NCI-H82 treated with DMSO at 0.1 percent for 48 hours (cell line): ENCODE measurements around the gene C17orf113.
A peak's percentile ranks its signal among the peaks of the same experiment; 100 is the strongest.
"Not testable (repeated sequence)": the region's sequence is repeated elsewhere in the genome, so short reads cannot be mapped to it uniquely, and the experiment has no call there.

ENCODE experiments used
- DNase-seq: peaks from one replicate; lab custom pipeline; 2025; ENCODE audit not compliant: unreplicated experiment; lab: John Stamatoyannopoulos, UW

C17orf113 gene

DNA sequence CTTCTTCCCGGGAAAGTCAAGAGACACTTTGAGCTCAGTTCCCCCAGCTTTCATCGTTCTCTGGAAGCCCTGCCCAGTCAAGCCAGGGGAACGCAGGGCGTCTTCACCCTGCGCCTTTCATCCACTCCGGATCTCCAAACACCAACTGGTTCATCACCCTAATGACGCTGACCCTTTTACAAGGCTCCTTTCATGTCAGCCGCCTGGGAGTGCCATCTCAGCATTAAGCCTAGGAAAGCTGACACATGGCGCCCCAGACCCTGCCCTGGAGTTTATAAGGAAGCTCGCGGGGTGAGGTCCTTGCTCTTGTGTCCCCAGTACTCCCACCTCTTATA is 32.6 kb downstream of the C17orf113 start:
- no peak for DNase-seq

DNA sequence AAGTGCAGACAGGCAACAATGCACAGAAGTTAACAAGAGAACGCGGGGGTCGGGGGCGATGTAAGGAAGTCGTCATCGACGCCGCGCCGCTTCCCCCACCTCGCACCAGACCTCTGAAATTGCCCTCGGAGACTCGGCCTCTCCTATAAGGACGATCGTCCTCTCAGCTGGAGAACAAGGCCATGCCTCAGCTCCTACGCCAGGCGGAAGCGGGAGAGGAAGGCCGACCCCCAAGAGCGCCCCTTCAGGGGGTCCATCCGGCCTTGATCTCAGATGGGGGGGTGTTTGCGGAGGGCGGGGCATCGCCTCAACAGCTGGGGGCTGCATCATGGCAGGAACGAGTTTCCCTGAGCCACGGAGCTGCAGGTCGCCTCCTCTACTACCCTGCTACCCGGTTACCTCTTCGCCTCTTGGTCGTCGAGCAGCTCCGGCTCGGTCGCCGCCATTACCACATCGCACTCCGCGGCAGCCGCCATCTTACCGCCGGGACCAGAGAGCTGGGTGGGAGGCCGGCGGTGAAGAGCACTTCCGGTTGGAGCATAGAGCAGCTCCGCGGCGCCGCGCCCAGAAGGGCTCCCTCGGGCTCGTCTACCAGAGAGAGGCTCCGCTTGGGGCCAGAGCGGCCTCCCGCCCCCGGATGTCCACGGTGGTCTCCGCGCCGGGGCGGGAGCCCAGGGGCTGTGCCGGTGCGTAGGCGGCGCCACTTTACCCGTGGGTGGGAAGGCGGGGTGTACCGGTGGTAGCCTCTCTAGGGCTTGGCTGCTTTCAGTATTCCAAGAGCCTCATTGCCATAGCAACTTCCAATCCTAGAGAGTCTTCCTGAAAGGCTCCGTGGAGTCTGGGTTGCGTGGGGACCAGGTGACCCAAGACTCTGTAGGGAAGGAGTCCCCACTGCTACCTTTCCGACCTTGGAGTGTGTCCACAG is 33.2 kb downstream of the C17orf113 start, which contains the start of gene DNAJC7:
Gene DNAJC7 (minus strand): TSS at position 499 of the 925 bp plus-strand sequence. CDS start 23 bp downstream, at position 476.
- peak; percentile 76 for DNase-seq

DNA sequence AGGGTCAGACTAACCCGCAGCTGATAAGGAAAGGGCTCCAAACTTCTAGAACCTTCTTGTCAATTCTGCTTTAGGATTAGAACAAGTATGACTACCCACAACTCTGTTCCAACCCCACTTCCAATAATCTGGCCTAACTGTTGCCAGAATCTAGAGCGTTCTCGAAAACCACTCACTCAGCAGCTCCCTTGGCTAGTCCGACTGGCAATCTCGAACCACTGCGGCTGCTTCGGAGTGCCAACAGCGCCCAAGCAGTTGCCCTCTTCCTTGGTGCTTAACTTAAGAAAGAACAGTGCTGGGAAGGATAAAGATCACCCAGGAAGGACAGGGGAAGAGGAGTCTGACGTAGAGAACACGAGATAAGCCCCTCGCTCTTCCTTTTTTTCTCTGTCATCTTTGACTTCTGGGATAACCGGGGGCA is 34.0 kb downstream of the C17orf113 start:
- no peak for DNase-seq

DNA sequence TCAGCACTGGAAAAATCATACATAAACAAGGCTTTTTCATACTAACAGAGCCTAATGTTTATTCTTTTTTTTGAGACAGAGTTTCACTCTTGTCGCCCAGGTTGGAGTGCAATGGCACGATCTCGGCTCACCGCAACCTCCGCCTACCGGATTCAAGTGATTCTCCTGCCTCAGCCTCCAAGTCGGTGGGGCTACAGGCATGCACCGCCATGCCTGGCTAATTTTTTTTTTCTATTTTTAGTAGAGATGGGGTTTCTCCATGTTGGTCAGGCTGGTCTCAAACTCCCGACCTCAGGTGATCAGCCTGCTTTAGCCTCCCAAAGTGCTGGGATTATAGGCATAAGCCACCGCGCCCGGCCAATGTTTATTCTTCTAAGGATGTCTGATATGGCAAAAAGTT is 36.7 kb downstream of the C17orf113 start:
- not testable (repeated sequence) for DNase-seq

DNA sequence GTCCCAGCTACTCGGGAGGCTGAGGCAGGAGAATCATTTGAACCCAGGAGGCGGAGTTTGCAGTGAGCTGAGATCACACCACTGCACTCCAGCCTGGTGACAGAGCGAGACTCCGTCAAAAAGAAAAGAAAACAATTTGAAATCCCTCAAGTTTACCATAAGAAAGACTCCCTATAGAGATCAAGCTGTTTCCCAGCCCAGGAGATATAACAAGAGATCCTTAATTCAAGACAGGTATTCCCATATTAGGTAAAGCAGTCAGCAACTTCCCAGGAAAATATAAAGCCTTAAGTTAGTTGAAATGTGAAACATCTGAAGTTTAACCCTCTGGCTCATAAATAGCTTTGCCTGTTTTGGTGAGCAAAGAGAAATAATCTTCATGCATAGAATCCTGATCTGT is 38.0 kb downstream of the C17orf113 start:
- not testable (repeated sequence) for DNase-seq

DNA sequence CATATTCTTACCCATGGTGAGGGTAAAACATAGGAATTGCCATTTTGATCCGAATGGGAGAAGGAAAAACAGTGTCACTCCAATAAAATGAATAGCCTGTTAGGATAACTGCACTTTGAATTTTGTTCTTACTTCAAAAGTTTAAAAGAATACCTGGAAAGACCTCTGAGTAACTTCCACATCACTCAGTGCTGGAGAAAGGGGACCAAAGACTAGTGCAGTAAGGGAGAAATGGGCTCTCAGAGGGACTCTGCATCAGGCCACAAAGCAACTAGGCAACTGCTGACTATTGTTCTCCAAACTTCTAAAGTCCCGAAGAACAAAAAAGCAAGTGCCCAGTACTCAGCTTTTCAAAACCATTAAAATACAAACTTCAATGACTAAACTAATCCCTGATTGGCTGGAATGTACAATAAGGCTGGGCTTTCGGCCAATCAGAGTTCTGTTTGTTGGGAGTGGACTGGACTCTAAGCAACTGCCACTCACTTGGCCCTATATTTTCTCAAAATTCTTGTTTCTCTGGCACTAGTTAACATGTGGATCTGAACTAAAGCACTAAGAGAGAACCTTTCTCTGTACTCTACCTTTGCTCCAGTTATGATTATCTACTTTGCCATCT is 39.4 kb downstream of the C17orf113 start:
- no peak for DNase-seq

DNA sequence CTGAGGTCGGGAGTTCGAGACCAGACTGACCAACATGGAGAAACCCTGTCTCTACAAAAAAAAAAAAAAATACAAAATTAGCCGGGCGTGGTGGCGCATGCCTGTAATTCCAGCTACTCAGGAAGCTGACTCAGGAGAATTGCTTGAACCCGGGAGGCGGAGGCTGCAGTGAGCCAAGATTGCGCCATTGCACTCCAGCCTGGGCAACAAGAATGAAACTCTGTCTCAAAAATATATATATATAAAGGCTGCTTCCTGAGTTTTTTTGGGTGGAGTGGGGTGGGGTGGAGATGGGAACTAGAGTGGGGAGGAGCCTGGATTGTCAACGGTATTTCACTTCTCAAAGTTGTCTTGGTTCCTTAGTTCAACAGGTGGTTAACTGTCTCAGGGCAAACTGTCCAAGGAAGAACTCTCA is 40.1 kb downstream of the C17orf113 start:
- not testable (repeated sequence) for DNase-seq

DNA sequence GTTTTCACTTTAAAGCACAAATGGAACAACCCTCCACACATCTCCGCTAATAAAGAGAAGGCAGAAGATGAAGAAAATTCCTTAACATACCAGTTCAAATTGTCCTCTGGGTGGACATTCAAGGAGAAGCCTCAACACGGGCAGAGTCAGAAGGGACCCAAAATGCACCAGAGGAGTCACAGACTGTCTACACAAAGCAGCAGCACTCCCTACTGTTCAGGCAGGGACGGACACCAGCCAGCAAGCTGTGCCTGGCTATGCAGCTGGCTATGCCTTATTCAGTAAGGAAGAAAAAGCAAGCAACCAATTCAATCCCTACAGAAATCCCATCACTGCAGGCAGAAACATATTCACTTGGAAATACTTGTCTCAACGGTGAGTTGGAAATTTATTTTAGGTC is 41.2 kb downstream of the C17orf113 start:
- DNase-seq: no peak

DNA sequence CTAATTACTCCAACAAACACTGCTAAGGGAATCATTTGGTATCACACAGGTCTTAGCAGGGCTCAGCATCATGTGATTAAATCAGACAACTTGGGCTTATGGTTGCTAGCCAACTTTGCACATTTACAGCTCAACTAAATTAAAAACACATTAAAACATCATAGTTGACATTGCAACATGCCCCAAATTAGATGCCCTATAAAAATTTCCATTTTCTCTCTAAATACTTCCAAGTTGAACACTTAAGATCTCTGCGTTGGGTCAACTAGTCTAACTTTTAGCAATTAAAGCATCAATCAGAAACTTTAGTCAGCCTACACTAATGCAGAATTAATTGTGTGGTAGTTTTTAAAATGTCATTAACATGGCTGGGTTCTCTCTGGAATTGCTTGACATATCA is 45.2 kb downstream of the C17orf113 start:
- peak; percentile 48 for DNase-seq

DNA sequence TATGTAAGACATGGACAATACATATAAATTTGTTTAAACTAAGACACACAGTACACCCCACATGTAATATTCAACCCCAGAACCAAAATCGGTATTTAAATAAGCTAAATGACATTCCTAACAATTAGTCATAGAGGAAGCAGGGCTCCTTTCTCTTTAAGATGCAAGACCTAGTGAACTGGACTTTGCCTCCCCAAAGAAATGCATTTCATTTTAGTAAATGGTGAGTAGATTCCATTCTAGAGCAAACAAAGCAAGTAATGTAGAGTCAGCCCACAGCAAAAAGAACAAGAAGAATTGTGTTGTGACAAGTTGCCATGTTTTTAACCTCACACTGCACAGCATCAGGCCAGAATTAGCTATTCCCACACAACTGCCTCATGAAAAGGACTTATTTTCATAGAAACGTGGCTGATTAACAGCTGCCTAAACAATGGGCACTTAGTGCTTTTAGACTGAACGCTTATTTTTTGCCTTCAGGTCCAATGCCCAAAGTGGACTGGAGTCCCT is 47.6 kb downstream of the C17orf113 start:
- no peak for DNase-seq

DNA sequence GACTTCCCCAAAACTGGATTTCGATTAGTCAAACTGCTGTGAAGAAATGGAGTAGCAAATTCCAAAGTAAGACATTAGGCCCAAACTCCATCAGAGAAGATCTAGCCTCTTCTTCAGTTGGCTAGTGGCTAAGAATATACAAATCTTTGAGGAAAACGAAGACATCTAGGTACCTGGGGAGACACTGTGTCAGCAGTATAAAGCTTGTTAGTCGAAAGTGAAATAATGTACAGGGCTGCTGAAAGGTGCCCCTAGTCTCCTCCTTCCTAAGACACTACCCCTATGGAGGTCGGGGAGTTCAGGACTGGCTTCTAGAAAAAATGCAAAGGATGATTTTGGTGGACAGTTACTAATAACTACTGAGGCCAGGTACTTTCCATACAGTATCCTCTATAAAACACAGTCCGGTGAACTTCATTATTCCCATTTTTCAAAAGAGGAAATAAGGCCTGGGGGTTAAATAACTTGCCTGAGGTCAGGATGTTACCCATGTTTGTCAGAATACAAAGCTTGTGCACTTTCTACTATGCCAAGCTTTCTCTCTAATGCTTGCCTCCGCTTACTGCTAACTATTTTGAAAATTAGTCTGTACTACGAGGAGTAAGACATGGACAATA is 48.1 kb downstream of the C17orf113 start:
- DNase-seq: no peak

DNA sequence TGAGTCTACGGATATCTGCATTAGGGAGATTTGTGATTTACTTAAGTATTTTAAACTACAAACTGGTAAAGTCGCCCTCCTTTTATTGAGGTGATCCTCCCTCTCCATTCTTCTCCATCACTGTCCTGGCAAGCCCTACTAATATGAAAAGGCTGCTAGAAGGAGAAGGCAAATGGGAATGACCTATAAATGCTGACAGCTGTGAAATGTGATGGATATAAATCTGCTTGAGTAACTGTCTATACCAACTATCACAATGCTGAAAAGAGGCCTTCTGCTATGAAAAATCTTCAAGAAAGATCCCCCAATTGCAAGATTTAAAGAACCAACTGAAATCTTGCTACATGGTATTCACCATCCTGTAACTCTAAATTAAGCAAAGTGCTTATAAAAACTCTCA is 48.7 kb downstream of the C17orf113 start:
- no peak for DNase-seq

DNA sequence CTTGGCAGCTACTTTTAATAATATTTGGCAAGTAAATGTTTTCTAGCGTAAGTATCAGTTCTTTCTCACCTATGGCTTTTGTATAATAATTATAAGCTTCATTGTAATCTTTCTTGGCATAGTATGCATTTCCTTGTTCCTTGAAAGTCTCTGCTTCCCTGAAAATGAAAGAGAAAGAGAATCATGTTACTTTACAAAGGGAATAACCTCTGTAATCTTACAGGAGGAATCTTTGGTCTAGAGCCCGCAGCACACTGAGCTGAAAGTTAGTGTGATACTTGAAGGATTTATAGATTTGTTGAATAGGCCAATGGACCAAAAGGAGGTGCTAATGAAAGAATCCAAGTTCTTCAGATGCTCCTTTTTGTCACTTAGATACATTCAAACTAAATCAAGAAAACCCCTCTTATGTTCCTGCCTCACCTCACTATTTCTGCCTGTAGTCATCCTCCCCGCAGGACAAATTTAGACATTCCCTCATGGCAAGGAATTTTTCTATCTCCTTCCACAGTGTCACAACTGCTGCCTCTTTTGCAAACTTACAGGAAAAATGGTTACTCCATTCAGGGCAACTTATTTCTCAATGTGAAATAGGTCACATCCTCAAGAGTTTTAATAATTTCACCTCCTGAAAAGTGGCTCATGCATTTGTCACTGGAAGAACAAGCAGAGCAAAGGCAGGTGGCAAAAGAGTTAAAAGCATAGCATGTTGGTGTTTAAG is 49.8 kb downstream of the C17orf113 start:
- DNase-seq: no peak

DNA sequence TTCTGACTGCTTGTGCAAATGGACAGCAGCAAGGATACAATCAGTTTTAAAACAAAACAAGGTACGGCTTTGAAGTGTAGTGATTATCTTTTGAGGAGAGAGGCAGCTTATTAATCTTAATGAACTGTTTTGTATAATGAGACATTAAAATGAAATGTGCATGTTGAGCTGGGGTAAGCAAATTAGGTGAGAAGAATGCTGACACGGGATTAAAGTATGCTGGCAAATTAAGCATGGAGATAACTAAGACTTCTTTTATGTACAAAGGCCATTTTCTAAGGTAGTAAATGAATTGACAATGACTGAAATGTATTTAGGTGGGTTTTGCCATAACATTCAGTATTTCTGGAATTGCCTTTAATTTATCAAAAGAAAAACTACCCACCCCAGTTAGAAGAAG is 51.9 kb downstream of the C17orf113 start:
- DNase-seq: no peak

DNA sequence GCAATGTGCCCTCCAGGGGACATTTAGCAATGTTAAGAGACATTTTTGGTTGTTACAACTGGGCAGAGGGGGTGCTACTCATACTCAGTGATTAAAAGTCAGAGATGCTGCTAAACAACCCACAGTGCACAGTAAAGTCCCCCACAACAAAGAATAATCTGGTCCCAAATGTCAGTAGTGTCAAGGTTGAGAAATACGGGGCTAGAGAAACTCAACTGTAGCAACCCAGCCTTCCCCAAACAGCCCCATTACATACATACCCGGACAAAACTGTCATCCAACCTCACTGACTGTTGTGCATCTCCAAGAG is 53.6 kb downstream of the C17orf113 start:
- DNase-seq: no peak

DNA sequence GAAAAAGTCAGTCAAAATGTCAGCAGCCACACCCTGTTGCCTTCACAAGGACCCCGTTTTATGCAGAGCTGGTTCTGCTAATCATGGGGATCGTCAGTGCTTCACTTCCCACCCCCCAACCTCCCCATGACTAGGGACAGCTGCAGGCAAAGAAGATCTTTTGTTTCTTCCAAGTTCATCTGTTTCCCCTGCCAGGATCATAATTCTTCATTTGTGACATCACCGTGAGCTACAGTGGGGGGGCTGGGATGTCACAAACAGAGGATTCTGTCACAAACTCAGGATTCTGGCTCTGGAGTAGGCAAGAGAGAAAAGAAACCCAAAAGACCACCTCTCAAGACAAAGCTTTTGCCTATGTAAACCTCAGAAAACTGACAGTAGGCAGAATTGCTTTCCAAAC is 57.8 kb downstream of the C17orf113 start:
- DNase-seq: no peak

DNA sequence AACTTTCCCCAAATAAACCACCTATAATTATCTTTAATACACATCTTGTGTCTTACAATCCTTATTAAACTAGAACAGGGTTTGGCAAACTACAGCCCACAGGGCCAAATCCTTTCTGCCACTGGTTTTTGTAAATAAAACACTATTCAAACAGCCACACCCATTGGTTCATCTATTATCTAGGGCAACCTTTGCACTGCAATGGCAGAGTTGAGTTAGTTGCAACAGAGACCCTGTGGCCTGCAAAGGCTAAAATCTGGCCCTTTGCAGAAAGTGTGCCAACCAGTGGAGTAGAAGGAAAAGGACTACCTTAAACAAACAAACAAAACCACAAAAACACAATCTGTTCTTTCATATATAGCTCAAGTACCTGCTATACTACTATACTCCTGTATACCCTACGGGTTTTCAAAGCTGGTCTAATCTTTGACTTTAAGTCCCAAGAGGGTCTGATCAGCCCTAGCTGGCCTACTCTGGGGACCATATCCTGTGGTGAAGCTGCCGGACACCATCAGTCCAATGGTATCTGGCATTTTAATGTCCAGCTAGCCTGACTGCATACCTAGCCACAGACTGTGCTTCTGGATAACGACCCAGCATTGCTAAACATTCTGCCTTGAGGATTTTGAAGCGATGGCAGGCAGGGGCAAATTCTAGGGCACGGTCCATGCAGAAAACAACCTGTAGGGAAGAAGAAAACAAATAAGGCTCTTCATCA is 60.5 kb downstream of the C17orf113 start:
- no peak for DNase-seq

DNA sequence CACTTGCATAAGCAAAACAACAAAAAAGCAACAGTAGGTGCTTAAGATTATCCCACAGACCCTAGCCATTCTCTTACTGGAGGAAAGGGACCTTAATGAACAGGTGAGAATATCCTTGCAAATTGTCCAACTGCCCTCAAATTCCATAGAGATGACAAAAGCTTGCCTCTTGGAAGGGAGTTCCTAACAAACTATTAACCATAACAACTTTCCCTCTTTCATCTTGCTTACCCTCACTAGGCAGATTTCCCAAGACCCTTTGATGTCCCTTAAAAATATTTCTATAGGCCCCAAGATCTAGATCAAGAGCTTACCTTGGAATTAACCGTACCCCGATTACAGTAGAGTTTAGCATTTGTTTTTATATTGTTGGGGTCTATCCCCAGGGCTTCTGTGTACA is 62.0 kb downstream of the C17orf113 start:
- DNase-seq: no peak
